K562 (cell line): ENCODE measurements around the gene PHF1. TPM values are rescaled to one million over a fixed set of nuclear protein-coding genes. Genes with fewer than 3 reads are reported as not detected.
A peak's percentile ranks its signal among the peaks of the same experiment; 100 is the strongest.

Source experiments
- ATAC-seq: fragments of 200-7000 bp; cut with Tn5 transposase; 3 replicates; pipeline ENCODE4 v1.9.1; 2020; ENCODE audit warnings: moderate library complexity
- BruUV-seq: library from RNA; stranded (reverse); fragments of 400-500 nt; replicated peaks from 2 replicates; lab custom pipeline; 2021; lab: Mats Ljungman, UMichigan
- CTCF ChIA-PET: fragments of 300-600 bp; formaldehyde crosslinking; extraction: SDS; loops from one replicate; lab custom pipeline; 2021; ENCODE audit warnings: low intra/inter-chr PET ratio; lab: Yijun Ruan, JAX
- POLR2A ChIA-PET: fragments of 300-600, 350-650 bp; sonication (Branson Sonifier 250); formaldehyde crosslinking; extraction: SDS; loops from one replicate; lab custom pipeline; 2021; ENCODE audit warnings: antibody characterized with exemption, inconsistent platforms; lab: Yijun Ruan, JAX
- DNase-seq, 4 experiments: peaks; one replicate each; pipeline versions ENCODE4 v3.0.0 to v3.0.0-alpha.2; 2011 to 2018; ENCODE audit warnings: low spot score in 3 of 4, mixed read lengths in 3 of 4; ENCODE audit errors: extremely low read depth in 1 of 4
- FAIRE-seq: peaks from 2 replicates; lab custom pipeline; 2011; peaks lifted over from hg19 to GRCh38; lab: Jason Lieb, UNC
- H2AFZ ChIP-seq: 2 replicates; pipeline ENCODE4 v1.6.0; 2011; ENCODE audit warnings: low read depth, low read length, control low read depth, inconsistent platforms
- H3K27ac ChIP-seq: fragments of 200-600 bp; 3 replicates; pipeline ENCODE4 v1.8.0; 2011; ENCODE audit warnings: low read depth, mild to moderate bottlenecking, control low read depth, inconsistent platforms, low read length, moderate library complexity, mixed read lengths; ENCODE audit errors: extremely low read depth
- H3K27me3 ChIP-seq, 2 experiments: fragments of 300-600 bp in 1 of 2; 2 replicates in 1 of 2; 3 replicates in 1 of 2; pipeline versions ENCODE4 v1.6.0 to v1.8.0; 2011; ENCODE audit warnings: inconsistent platforms in 2 of 2, low read length in 2 of 2, mild to moderate bottlenecking in 1 of 2, mixed read lengths in 1 of 2, moderate library complexity in 1 of 2; ENCODE audit not compliant: control insufficient read depth in 2 of 2, insufficient read depth in 2 of 2
- H3K36me3 ChIP-seq: fragments of 300-600 bp; 3 replicates; pipeline ENCODE4 v1.8.0; 2011; ENCODE audit warnings: mild to moderate bottlenecking, low read length, inconsistent platforms; ENCODE audit not compliant: control insufficient read depth, insufficient read depth
- H3K4me1 ChIP-seq, 2 experiments: fragments of 200-600 bp in 1 of 2; replicated peaks in 1 of 2; 2 replicates in 1 of 2; 3 replicates in 1 of 2; pipeline versions ENCODE4 v1.5.1 to v1.8.0; 2011; ENCODE audit warnings: inconsistent platforms in 2 of 2, low read length in 2 of 2, mild to moderate bottlenecking in 1 of 2, mixed read lengths in 1 of 2, moderate library complexity in 1 of 2; ENCODE audit not compliant: control insufficient read depth in 2 of 2, insufficient read depth in 2 of 2
- H3K4me2 ChIP-seq: 2 replicates; pipeline ENCODE4 v1.6.1; 2011; ENCODE audit warnings: low read length, control low read depth, inconsistent platforms, mixed read lengths; ENCODE audit not compliant: insufficient read depth
- H3K4me3 ChIP-seq: fragments of 200-600 bp; sonication (generic), shearing (Covaris generic); 2 replicates; pipeline ENCODE4 v1.5.1; 2016; ENCODE audit warnings: control low read depth, inconsistent platforms
- H3K79me2 ChIP-seq: fragments of 200-600 bp; 3 replicates; pipeline ENCODE4 v1.8.0; 2011; ENCODE audit warnings: low read length, inconsistent platforms; ENCODE audit not compliant: control insufficient read depth, insufficient read depth
- H3K9ac ChIP-seq, 2 experiments: 2 replicates each; pipeline versions ENCODE4 v1.6.0 to v1.6.1; 2011; ENCODE audit warnings: low read depth in 2 of 2, low read length in 2 of 2, control low read depth in 1 of 2, inconsistent platforms in 1 of 2, mild to moderate bottlenecking in 1 of 2, mixed read lengths in 1 of 2; ENCODE audit not compliant: insufficient read depth in 1 of 2
- H3K9me1 ChIP-seq: one replicate; pipeline ENCODE4 v1.6.0; 2011; ENCODE audit warnings: inconsistent platforms, mild to moderate bottlenecking, low read length, moderate library complexity; ENCODE audit not compliant: control insufficient read depth, insufficient read depth
- H3K9me3 ChIP-seq: replicated peaks from 2 replicates; pipeline ENCODE4 v1.5.1; 2011; ENCODE audit warnings: low read depth, low read length, inconsistent platforms; ENCODE audit not compliant: control insufficient read depth, insufficient read depth
- H4K20me1 ChIP-seq: replicated peaks from 2 replicates; pipeline ENCODE4 v1.6.1; 2011; ENCODE audit warnings: low read length, inconsistent platforms, mixed read lengths; ENCODE audit not compliant: control insufficient read depth, insufficient read depth
- CEBPZ ChIP-seq: fragments of 150-350 bp; IDR thresholded peaks from 2 replicates; pipeline ENCODE4 v1.6.1; 2014; ENCODE audit warnings: low read depth, mild to moderate bottlenecking, low read length, borderline replicate concordance
- CREM ChIP-seq: IDR thresholded peaks from 2 replicates; pipeline ENCODE4 v1.6.1; 2014; ENCODE audit warnings: antibody characterized with exemption, low read depth
- CSDE1 ChIP-seq, 2 experiments: fragments of 450-650 bp; IDR thresholded peaks; 2 replicates each; pipeline ENCODE4 v1.6.1; 2016; ENCODE audit warnings: mild to moderate bottlenecking in 1 of 2
- FOXM1 ChIP-seq, 2 experiments: fragments of 450-650 bp in 1 of 2; sonication (generic) in 1 of 2; formaldehyde crosslinking in 1 of 2; IDR thresholded peaks; 2 replicates each; pipeline versions ENCODE4 v1.6.1 to v1.9.0; 2017 to 2022; ENCODE audit warnings: low read depth in 2 of 2, mild to moderate bottlenecking in 2 of 2, missing genetic modification reagents in 1 of 2, moderate library complexity in 1 of 2
- MTA3 ChIP-seq: fragments of 450-650 bp; formaldehyde crosslinking; IDR thresholded peaks from 2 replicates; pipeline ENCODE4 v1.6.1; 2017; ENCODE audit warnings: mild to moderate bottlenecking, borderline replicate concordance
- NCOA1 ChIP-seq: fragments of 450-650 bp; IDR thresholded peaks from 2 replicates; pipeline ENCODE4 v1.6.1; 2016; ENCODE audit warnings: low read depth
- PHF8 ChIP-seq: fragments of 200-600 bp; sonication (generic); IDR thresholded peaks from 2 replicates; pipeline ENCODE4 v1.6.1; 2012; ENCODE audit warnings: mixed run types, mild to moderate bottlenecking, inconsistent platforms, low read length, moderate library complexity, borderline replicate concordance
- PML ChIP-seq: IDR thresholded peaks from 2 replicates; pipeline ENCODE4 v1.6.1; 2012; ENCODE audit warnings: low read length, inconsistent platforms
- POLR2B ChIP-seq: fragments of 450-650 bp; IDR thresholded peaks from 2 replicates; pipeline ENCODE4 v1.6.1; 2018; ENCODE audit warnings: low read depth; ENCODE audit not compliant: partially characterized antibody
- TCF3 ChIP-seq: sonication (generic); formaldehyde crosslinking; IDR thresholded peaks from 2 replicates; pipeline ENCODE4 v1.4.0; 2020; ENCODE audit warnings: mild to moderate bottlenecking, missing genetic modification reagents
- ZNF280A ChIP-seq: fragments of 450-650 bp; IDR thresholded peaks from 2 replicates; pipeline ENCODE4 v1.6.1; 2018; ENCODE audit warnings: mild to moderate bottlenecking, low read depth; ENCODE audit not compliant: partially characterized antibody
- WGBS: fragments of 100-300 bp; shearing (Covaris generic); methylation state at CpG from one replicate; pipeline ENCODE4 v1.1.6; 2016; ENCODE audit warnings: low coverage, mixed read lengths; ENCODE audit not compliant: insufficient coverage; ENCODE audit errors: missing lambda C conversion rate; 5-methylcytosine and 5-hydroxymethylcytosine counted together
- in situ Hi-C: fragments of 300-500 bp; cut with MboI; formaldehyde crosslinking; loops from 4 replicates; pipeline ENCODE4 v1.15.0; 2018; ENCODE audit warnings: inconsistent platforms, mixed read lengths
- intact Hi-C: fragments of 100-400 bp; cut with micrococcal nuclease; formaldehyde crosslinking; loops from 2 replicates; pipeline ENCODE4 v1.14.2; 2022
- polyA plus RNA-seq, 8 experiments: library from polyadenylated mRNA; depleted of rRNA in 4 of 8; stranded (reverse) in 5 of 8; unstranded in 3 of 8; fragments of >200 nt; fragmentation: Nextera tagmentation in 2 of 8; fragmentation: Illumina TruSeq in 1 of 8; extraction: Ambion mirVana in 2 of 8; extraction: Trizol in 1 of 8; gene quantifications; 2 replicates each; pipeline versions ENCODE4 v1.2.1 to v1.2.3, GENCODE V29; 2011 to 2014; ENCODE audit warnings: inconsistent platforms in 1 of 8, missing spikeins in 1 of 8
- total RNA-seq, 7 experiments: library from RNA; depleted of rRNA in 6 of 7; stranded (reverse); fragments of >200 nt in 6 of 7; fragmentation: Illumina TruSeq in 2 of 7; extraction: Trizol in 2 of 7; gene quantifications; 2 replicates each; pipeline versions ENCODE4 v1.2.1 to v1.2.3, GENCODE V29; 2011 to 2021; ENCODE audit warnings: low replicate concordance in 1 of 7
- TF ChIP-seq, protein P1 (sequence below): fragments of 450-650 bp; IDR thresholded peaks from 2 replicates; pipeline ENCODE4 v1.6.1; 2016

PHF1 gene
- total and polyA plus RNA-seq, 9 of the 15 experiments (the other 6 are each of a cell fraction or from before 2014, with no cell fraction given): 3.7 to 64.2 (median 33.7) TPM

DNA sequence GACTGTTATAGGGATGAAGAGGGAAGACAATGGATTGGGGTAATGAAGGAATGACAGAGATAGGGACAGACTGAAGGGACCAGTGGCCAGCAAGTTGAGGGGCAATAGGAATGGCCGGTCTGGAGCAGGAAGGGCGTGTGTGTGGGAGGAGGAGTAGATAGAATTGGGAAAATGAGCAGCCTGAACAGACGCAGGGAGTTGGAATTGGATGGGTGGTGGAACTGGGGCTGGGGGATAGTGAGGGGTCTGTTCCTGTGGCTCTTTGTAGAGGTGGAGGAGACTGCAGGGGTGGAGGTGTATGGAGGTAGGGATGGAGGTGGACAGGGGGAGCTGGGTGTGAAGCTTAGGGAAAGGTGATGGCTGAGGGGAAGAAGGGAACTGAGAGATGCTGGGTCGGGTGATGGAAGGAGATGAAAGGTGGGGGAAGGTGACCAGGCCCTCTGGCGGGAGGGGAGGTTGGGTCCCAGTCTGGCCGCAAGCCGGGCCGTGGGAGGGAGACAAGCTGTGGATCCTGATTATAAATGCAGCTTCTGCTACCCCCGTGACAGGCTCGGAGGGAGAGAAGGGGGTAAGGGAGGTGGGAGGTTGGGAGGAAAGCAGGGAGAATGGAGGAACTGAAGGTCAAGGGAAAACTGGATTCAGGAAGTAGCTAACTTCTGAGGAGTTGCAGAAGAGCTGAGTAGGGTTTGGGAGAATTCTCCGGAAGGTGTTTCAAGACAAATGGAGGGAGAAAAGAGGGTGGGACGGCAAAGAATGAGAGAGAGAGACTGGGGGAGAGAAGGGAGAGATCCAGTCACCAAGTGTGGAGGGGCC lies 14.2 kb downstream of the PHF1 start:
- CTCF ChIA-PET: interaction anchor here (0.6 to 2.4 kb wide), 5 partner anchors 27 to 148 kb away, joined by 4 to 16 read pairs (median 4); partner anchors contain the start of genes B3GALT4 and KIFC1
- TF ChIP-seq NCOA1 (peak; percentile 64; the same call in 1 of the 2 replicates), TCF3 (CRISPR knock-in tag) (peak; percentile 80), CREM (peak; percentile 40; the same call in 1 of the 2 replicates), PHF8 (peak; percentile 52; the same call in 1 of the 2 replicates), FOXM1 (IDR thresholded peaks at IDR 0.05; ENCODE audit: low read depth) (0 out of 2 replicates have a peak, but pooled peaks have one; percentile 10), FOXM1 (CRISPR knock-in tag; IDR thresholded peaks at IDR 0.05; ENCODE audit: low read depth) (no peak), ZNF280A (peak; percentile 49), MTA3 (0 out of 2 replicates have a peak, but pooled peaks have one; percentile 4), PML (peak; percentile 41; the same call in 1 of the 2 replicates), CSDE1 (IDR thresholded peaks at IDR 0.05) (peak in 1 of 2 experiments; percentile 31; a peak in 1 of 4 replicates), CEBPZ (no peak), POLR2B (peak; percentile 94)
- TF ChIP-seq, protein P1, sequence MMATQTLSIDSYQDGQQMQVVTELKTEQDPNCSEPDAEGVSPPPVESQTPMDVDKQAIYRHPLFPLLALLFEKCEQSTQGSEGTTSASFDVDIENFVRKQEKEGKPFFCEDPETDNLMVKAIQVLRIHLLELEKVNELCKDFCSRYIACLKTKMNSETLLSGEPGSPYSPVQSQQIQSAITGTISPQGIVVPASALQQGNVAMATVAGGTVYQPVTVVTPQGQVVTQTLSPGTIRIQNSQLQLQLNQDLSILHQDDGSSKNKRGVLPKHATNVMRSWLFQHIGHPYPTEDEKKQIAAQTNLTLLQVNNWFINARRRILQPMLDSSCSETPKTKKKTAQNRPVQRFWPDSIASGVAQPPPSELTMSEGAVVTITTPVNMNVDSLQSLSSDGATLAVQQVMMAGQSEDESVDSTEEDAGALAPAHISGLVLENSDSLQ: peak; percentile 35

More for the DNA sequence above, 14.2 kb downstream of the PHF1 start:
- in situ Hi-C loops: no loop called here
- Histone ChIP-seq H4K20me1 (no peaks in the 10 kb centered on the region), H3K4me2 (peak overlapping the region; percentile 96), H3K4me3 (peak overlapping the region; percentile 57), H3K79me2 (peaks cover 39% of the 10 kb centered on the region), H3K4me1 (peaks cover 46 to 48% of the 10 kb centered on the region in 2 experiments), H3K36me3 (no peaks in the 10 kb centered on the region), H3K27me3 (no peaks in the 10 kb centered on the region), H3K9me1 (no peaks in the 10 kb centered on the region), H3K27ac (peak overlapping the region; percentile 95), H3K9ac (peak overlapping the region; percentile 91 to 96), H3K9me3 (no peaks in the 10 kb centered on the region), H2AFZ (peak overlapping the region; percentile 79)
- BruUV-seq: TSS peak; percentile 81
- ATAC-seq: peak; percentile 28
- 6% methylated on average over 12 of the region's 12 CpGs for WGBS
- POLR2A ChIA-PET: interaction anchor here (0.6 to 2.7 kb wide), 15 partner anchors 10 to 495 kb away, joined by 3 to 20 read pairs (median 3); partner anchors contain the start of genes BAK1, KIFC1, RGL2 and RPS18
- peak; percentile 75 for FAIRE-seq
- intact Hi-C loops: loop anchor here (5.0 to 10.0 kb wide), 4 partner anchors 50 to 300 kb away; partner anchors contain the start of genes BAK1 and RGL2
- DNase-seq: peak; percentile 79 to 82 (median 80)
